Activated CD4-positive, alpha-beta T cell treated with anti-CD3 and anti-CD28 coated beads, Interleukin-2, Interleukin-6, amounts not matched to agents 100 ng/mL and 50 ng/mL, durations not matched to agents 16 hours and 8 hours (primary cell): Measurements from ENCODE around the gene CYTIP.
"Not testable (repeated sequence)": the region's sequence is repeated elsewhere in the genome, so short reads cannot be mapped to it uniquely, and the experiment has no call there.

Experiments
- DNase-seq: peaks from one replicate; pipeline ENCODE4 v3.0.0-alpha.2; 2020

CYTIP gene

DNA sequence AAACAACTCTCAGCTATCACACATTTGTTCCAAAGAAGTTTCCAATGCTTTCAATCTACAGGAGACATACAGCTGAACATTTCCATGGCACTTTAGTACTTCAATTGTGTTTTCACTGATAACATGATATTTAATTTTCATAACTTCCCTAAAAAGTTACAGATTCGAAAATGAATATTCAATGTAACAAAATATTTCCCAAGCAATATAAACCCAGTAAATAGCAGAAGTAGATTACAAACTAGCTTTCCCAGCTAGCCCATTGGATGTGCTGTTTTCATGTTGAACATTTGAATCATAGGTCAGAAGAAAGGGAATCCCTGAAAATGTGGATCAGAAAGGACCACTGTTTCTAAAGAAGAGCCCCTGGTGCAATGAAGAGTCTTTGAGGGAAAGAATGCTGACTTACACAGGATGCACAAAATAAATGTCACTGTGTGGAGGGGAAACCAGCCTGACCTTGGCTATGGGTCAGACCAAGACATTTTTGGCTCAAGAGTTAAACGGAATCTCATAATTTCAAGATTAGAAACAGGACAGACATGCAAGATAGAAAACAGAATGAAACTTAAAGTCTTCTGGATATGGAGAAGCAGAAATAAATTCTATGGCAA, 22.5 kb downstream of the CYTIP start:
- DNase-seq, result no peak

DNA sequence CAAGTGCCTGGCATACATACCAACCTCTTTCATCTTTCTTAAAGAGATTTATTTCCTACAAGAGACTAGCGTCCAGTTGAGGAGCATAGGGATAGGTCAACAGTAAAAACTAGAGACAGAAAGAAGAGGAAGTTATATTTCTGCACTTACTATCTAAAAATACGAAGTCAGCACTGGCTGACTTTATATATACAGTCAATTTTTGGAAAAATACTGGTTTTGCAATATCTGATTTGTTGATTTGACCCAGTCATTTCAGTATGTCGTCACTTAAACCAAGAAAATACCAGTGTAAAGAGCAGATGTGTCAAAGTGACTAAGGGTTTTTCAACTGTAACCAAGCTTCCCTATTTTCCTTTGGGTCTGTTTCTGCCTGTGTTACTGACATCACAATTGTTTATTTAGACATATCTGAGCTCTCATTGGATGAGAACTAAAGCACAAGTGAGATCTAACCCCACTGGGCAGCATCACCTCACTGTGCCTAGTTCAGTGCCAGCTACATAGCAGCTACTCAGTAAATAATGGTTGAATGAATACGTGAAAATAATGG, 23.0 kb downstream of the CYTIP start:
- DNase-seq, result peak; percentile 81

DNA sequence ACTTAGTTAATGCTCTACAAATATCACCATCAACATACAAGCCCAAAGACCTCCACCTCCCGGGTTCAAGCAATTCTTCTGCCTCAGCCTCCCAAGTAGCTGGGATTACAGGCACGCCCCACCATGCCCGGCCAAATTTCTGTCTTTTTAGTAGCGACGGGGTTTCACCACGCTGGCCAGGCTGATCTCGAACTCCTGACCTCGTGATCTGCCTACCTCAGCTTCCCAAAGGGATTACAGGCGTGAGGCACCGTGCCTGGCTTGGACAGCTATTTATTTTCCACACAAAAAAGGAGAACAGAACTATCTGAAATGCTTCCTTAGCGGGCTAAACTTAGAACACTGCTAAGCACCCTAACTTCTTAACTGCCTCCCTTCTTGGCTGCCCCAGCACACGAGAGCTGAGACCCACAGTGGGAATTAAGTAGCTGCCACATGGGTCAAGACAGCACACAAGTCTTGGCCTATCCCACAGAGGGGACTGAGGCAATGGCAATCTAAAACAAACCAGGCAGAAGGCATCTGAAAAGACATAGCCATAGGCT, 24.8 kb downstream of the CYTIP start:
- no peak for DNase-seq

GRCh38 chr2:157418239-157418641, 25.6 kb downstream of the CYTIP start:
- no peak for DNase-seq

DNA sequence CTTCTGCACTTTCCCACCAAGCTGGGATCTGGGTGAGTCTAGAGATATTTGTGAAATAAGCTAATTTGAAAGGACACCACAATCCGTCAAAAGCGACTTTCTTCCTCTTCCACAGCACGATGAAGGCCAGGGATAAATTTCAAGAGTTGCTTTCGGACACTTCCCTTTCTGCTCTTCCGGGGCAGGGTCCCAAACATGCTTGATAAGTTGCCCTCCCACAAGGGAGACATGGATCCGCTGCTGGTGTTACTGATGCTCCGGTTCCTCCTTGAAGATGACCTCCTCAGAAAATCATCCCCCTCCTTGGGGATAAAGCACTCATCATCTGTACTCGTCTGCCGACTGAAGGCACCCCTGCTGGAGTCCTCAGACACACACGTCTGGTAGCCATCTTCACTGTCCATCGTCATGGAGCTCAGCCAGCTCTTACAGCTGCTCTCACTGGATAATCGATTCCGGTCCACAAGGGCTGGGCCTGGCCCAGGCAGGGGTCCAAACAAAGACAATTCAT, 28.2 kb downstream of the CYTIP start:
- DNase-seq, result no peak

DNA sequence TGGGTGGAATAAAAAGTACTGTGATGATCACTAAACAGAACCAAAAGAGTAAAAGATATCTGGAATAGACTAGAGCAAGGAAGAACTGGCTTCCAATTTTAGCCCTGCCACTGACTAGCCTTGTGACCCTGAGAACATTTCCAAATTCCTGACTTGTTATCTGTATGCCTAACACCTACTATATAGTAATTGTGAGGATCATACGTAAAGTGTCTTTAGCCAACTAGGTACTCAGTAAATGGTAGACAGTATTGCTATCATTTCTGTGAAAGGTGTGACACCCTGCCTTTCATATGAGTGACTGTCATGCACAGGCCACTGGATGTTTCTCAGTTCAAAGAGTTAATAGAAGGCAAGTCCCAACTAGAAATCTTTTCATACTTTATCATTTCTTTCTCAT, 29.8 kb downstream of the CYTIP start:
- no peak for DNase-seq

DNA sequence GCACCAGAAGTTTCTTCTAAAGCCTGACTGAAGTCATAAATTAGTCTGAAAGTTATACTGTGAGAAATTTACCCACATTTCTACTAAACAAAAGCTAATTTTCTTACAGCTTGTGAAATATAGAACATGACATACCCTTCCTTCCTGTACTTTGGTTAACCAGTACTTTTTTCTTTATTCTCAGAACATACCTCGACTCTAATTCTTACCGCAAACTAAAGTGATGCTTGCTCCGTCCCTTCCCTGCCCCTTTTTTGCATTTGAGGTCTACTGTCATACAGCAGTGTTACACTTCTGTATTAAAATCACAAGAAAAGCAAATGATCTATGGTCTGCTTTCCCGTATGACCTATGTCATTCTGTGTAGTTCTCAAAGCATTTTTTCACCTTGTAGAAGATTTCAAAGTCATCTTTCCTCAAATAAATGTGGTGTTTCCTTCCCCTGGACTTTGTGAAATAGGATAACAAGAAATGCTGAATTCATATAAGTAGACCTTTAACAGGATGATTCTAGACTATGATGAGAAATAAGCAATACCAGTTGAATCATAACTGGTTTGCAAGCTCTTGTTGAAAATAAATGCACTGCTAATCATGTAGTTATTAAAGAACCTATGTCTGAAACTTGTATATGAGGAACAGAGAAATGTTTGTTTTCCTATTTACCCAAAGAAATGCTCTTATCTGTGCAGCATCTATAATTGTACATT, 30.4 kb downstream of the CYTIP start:
- peak; percentile 77 for DNase-seq

DNA sequence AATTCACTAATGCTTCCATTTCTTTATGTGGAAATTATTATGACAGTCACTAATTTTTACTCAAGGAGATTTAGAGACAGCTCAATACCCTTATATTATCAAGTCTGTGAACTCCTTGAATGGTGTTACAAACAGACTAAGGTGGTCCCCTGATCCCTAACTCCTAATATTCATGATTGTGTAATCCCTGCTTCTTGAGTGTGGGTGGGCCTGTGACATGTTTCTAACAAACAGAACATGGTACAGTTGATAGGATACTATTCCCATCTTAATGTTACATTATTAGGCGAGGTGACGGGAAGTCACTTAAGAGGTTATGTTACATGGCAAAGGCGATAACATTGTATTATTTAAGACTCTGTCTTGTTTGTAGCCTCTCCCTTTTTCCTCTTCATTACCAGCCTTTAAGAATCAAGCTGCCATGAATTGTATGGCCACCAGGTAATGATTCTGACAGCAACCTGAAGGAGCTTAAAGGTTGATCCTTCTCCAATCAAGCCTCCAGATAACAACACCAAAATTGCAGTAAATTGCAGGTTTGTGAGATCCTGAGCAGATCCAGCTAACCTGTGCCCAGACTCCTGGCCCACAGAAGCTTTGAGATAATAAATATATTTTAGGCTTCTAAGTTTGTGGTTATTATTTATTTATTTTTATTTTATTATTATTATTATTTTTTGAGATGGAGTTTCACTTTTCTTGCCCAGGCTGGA, 32.1 kb downstream of the CYTIP start:
- no peak for DNase-seq

DNA sequence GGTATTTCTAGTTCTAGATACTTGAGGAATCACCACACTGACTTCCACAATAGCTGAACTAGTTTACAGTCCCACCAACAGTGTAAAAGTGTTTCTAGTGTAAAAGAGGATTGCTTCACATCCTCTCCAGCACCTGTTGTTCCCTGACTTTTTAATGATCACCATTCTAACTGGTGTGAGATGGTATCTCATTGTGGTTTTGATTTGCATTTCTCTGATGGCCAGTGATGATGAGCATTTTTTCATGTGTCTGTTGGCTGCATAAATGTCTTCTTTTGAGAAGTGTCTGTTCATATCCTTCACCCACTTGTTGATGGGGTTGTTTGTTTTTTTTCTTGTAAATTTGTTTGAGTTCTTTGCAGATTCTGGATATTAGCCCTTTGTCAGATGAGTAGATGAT, 38.5 kb downstream of the CYTIP start:
- not testable (repeated sequence) for DNase-seq

DNA sequence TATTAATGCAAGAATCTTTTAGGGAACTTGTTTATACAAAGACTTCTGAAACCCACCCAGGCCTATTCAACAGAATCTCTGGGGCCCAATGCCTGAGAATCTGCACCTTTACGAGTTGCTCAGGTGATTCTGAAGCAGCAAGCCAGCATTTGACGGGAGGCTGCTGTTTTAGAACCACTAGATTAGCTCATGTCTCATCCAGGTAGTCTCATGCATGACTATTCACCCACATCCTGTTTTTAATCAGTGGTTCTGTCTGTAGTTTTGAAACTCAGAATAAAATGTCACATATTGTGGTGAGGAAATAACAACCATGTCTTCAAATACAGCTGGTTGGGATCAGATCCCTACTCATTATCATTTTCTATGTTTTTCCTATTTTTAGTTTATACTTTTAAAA, 39.5 kb downstream of the CYTIP start:
- DNase-seq, result peak; percentile 83

DNA sequence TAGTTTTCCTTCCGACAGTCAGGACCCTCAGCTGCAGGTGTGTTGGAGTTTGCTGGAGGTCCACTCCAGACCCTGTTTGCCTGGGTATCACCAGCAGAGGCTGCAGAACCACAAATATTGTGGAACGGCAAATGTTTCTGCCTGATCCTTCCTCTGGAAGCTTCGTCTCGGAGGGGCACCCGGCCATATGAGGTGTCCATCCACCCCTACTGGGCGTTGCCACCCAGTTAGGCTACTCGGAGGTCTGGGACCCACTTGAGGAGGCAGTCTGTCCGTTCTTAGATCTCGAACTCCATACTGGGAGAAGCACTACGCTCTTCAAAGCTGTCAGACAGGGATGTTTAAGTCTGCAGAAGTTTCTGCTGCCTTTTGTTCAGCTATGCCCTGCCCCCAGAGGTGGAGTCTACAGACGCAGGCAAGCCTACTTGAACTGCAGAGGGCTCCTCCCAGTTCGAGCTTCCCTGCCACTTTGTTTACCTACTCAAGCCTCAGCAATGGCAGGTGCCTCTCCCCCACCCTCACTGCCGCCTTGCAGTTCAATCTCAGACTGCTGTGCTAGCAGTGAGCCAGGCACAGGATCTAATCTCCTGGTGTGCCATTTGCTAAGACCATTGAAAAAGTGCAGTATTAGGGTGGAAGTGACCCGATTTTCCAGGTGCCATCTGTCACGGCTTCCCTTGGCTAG, 40.9 kb downstream of the CYTIP start:
- DNase-seq, result not testable (repeated sequence)

DNA sequence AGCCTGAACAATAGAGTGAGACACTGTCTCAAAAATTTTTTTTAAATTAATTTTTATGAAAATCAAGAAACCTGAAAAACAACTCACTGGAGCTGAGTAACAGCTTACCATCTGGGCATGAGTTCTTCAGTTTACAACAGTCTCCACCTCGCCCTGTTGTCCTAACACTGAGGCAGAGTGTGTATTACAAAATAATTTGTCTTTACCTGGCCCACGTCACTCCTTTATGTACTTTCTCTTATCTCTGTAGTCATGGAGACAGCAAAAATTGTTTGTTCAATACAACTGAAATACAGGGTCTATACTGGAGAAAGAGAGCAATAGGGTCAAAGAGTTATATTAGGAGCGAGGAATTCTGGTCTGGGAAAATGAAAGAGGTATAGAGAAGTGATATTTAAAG, 48.1 kb downstream of the CYTIP start:
- DNase-seq, result no peak

DNA sequence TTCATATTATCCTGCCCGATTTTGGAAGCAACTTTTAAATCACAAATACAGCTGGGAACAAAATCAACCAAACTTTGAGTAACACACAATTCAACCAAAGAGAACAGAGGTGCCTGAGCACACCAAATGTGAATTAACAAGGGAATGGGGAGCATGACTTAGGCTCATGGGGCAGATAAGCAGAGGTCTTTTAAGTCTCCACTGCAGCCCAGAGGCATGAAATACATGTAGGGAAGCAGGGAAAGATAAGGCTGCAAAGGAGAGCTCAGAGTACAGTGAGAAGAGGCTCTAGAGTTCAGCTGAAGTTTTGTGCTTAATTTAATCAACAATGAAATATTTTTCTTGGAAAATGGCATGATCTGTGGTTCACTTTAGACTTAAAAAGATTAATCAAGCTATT, 49.0 kb downstream of the CYTIP start:
- no peak for DNase-seq

- no peak for DNase-seq
These were observed 50.5 kb downstream of the CYTIP start for GRCh38 chr2:157393348-157393747.

DNA sequence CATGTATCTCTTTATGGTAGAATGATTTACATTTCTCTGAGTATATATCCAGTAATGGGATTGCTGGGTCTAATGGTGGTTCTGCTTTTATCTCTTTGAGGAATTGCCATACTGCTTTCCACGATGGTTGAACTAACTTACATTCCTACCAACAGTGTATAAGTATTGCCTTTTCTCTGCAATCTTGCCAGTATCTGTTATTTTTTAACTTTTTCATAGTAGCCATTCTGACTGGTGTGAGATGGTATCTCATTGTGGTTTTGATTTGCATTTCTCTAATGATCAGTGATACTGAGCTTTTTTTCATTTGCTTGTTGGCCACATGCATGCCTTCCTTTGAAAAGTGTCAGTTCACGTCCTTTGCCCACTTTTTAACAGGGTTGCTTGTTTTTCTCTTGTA, 55.1 kb downstream of the CYTIP start:
- no peak for DNase-seq

GRCh38 chr2:157386747-157387146, 57.1 kb downstream of the CYTIP start:
- no peak for DNase-seq

- DNase-seq, result no peak
These were observed 57.6 kb downstream of the CYTIP start for GRCh38 chr2:157386247-157386646.

DNA sequence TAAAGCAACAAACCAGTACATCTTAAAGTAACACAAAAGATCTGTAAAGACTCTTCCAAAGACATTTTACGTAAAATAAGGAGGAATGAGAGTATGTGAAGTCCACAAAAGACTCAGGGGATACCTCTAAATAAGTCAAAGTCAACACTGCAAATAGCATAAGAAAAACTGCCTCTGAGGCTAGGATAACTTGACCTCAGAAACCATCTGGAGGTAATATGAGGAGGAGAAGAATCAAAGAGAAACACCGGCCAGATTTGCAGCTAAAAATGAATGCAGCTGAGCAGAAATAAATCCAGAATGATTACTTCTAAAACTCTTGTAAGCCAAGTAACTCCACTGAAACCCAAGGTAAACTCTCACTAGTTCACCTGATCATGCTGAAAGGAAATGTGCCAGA, 66.0 kb downstream of the CYTIP start:
- DNase-seq, result no peak

- DNase-seq, result no peak
These were observed 67.8 kb downstream of the CYTIP start for GRCh38 chr2:157376041-157376440.

- DNase-seq, result no peak
These were observed 68.5 kb downstream of the CYTIP start for GRCh38 chr2:157375384-157375783.

GRCh38 chr2:157368508-157368907, 75.4 kb downstream of the CYTIP start:
- DNase-seq, result not testable (repeated sequence)

DNA sequence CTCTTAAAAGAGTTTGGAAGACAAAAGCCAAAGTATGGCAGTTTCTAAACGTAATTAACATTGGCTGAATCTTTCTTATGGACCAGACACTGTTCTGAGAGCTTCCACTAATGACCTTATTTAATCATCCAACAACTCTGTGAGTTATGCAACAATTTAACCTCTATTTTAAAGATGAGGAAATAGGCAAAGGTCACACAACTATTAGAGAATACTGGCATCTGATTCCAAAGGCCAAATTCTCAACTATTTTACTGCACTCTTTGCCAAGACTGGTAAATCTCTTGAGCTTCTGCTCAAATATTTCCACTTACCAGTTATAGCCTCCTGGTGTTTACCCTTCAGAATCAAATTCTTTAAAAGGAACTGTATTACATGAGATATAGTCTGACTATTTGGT, 76.2 kb downstream of the CYTIP start:
- no peak for DNase-seq
